B cell (primary cell): Measurements from ENCODE around the gene WDR82. TPM values are rescaled to one million over a fixed set of nuclear protein-coding genes. Genes with fewer than 3 reads are reported as not detected.

ENCODE experiments used
- ATAC-seq: fragments of 200-7000 bp; cut with Tn5 transposase; one replicate; pipeline ENCODE4 v1.10.0; 2021; ENCODE audit warnings: low read depth, mild to moderate bottlenecking, moderate number of reproducible peaks, moderate library complexity
- CTCF ChIA-PET: fragments of 350-600 bp; sonication (Branson Sonifier 250); formaldehyde crosslinking; loops from one replicate; lab custom pipeline; 2021; ENCODE audit warnings: antibody characterized with exemption, inconsistent platforms; lab: Charles Lee
- POLR2A ChIA-PET: fragments of 350-600 bp; sonication (Branson Sonifier 250); formaldehyde crosslinking; loops from one replicate; lab custom pipeline; 2021; ENCODE audit warnings: antibody characterized with exemption; lab: Charles Lee
- DNase-seq: peaks from one replicate; pipeline ENCODE4 v3.0.0; 2013
- H2AFZ ChIP-seq: 2 replicates; pipeline ENCODE4 v1.6.1; 2012; ENCODE audit warnings: mild to moderate bottlenecking, low read depth, low read length; ENCODE audit not compliant: insufficient read depth, poor library complexity, severe bottlenecking
- H3K27ac ChIP-seq, 2 donors: 1 replicate in 1 of 2; 2 replicates in 1 of 2; pipeline ENCODE4 v1.5.1; 2012 to 2013; ENCODE audit warnings: low read length in 2 of 2, mild to moderate bottlenecking in 2 of 2, moderate library complexity in 1 of 2
- H3K27me3 ChIP-seq, 4 experiments: fragments of 200-600 bp in 1 of 4; sonication (generic) in 1 of 4; replicated peaks in 1 of 4; 1 replicate in 2 of 4; 2 replicates in 2 of 4; pipeline versions ENCODE4 v1.6.1 to v1.7.0; 2013 to 2016; ENCODE audit warnings: low read length in 3 of 4, mild to moderate bottlenecking in 2 of 4, mixed read lengths in 1 of 4, moderate library complexity in 1 of 4; ENCODE audit not compliant: insufficient read depth in 4 of 4, control insufficient read depth in 3 of 4; ENCODE audit errors: control extremely low read depth in 1 of 4
- H3K36me3 ChIP-seq, 2 experiments: replicated peaks in 1 of 2; 1 replicate in 1 of 2; 2 replicates in 1 of 2; pipeline versions ENCODE4 v1.6.1 to v1.7.1; 2013; ENCODE audit warnings: low read length in 1 of 2; ENCODE audit not compliant: insufficient read depth in 2 of 2, control insufficient read depth in 1 of 2; ENCODE audit errors: control extremely low read depth in 1 of 2, extremely low read depth in 1 of 2
- H3K4me1 ChIP-seq, 2 donors: fragments of 200-600 bp in 1 of 2; sonication (generic) in 1 of 2; 1 replicate in 1 of 2; 2 replicates in 1 of 2; pipeline versions ENCODE4 v1.5.1 to v1.6.1; 2013 to 2017; ENCODE audit warnings: low read length in 2 of 2; ENCODE audit not compliant: control insufficient read depth in 2 of 2, insufficient read depth in 2 of 2
- H3K4me2 ChIP-seq: replicated peaks from 2 replicates; pipeline ENCODE3; 2012; ENCODE audit warnings: mild to moderate bottlenecking, low read depth, low read length; ENCODE audit not compliant: poor library complexity, severe bottlenecking
- H3K4me3 ChIP-seq, 5 experiments: fragments of 200-600 bp in 1 of 5; sonication (generic) in 1 of 5; 1 replicate in 3 of 5; 2 replicates in 2 of 5; pipeline versions ENCODE4 v1.5.1 to v1.7.0; 2011 to 2016; ENCODE audit warnings: low read length in 4 of 5, mild to moderate bottlenecking in 4 of 5, low read depth in 2 of 5, control low read depth in 1 of 5, moderate library complexity in 1 of 5; ENCODE audit not compliant: insufficient read depth in 1 of 5; ENCODE audit errors: control extremely low read depth in 1 of 5, extremely low read depth in 1 of 5
- H3K79me2 ChIP-seq: fragments of 200-600 bp; sonication (generic); one replicate; pipeline ENCODE4 v1.6.0; 2016; ENCODE audit warnings: low read length; ENCODE audit not compliant: control insufficient read depth, insufficient read depth
- H3K9ac ChIP-seq: fragments of 200-600 bp; sonication (generic); 2 replicates; pipeline ENCODE4 v1.6.1; 2017; ENCODE audit warnings: mild to moderate bottlenecking, low read length, moderate library complexity
- H3K9me3 ChIP-seq, 3 donors: one replicate each; pipeline versions ENCODE4 v1.6.1 to v1.7.1; 2013; ENCODE audit warnings: low read length in 2 of 3; ENCODE audit not compliant: control insufficient read depth in 2 of 3, insufficient read depth in 1 of 3; ENCODE audit errors: control extremely low read depth in 1 of 3
- H4K20me1 ChIP-seq: 2 replicates; pipeline ENCODE4 v1.6.0; 2012; ENCODE audit warnings: mild to moderate bottlenecking, low read length; ENCODE audit not compliant: insufficient read depth, control insufficient read depth, poor library complexity, severe bottlenecking
- H3K27ac Mint-ChIP-seq: one replicate; pipeline ENCODE4 v1.8.0; 2021; ENCODE audit warnings: mixed read lengths
- H3K27me3 Mint-ChIP-seq: one replicate; pipeline ENCODE4 v1.8.0; 2021; ENCODE audit warnings: mixed read lengths
- H3K4me1 Mint-ChIP-seq: one replicate; pipeline ENCODE4 v1.8.0; 2021; ENCODE audit warnings: mixed read lengths
- H3K4me3 Mint-ChIP-seq: one replicate; pipeline ENCODE4 v1.8.0; 2021; ENCODE audit warnings: mixed read lengths
- H3K9me3 Mint-ChIP-seq: one replicate; pipeline ENCODE4 v1.8.0; 2022; ENCODE audit warnings: mixed read lengths; ENCODE audit not compliant: insufficient read depth
- EZH2 ChIP-seq: IDR thresholded peaks from 2 replicates; pipeline ENCODE4 v1.6.1; 2012; ENCODE audit warnings: borderline replicate concordance, low read depth, mild to moderate bottlenecking, moderate library complexity, low read length; ENCODE audit not compliant: insufficient read depth, poor library complexity, severe bottlenecking
- WGBS: methylation state at CpG from one replicate; pipeline ENCODE4 v1.1.5; 2013; ENCODE audit warnings: missing lambda C conversion rate; ENCODE audit not compliant: insufficient coverage; 5-methylcytosine and 5-hydroxymethylcytosine counted together
- intact Hi-C: fragments of 100-400 bp; cut with micrococcal nuclease; formaldehyde crosslinking; loops from one replicate; pipeline ENCODE4 v1.10.0; 2022
- polyA plus RNA-seq: library from polyadenylated mRNA; depleted of rRNA; stranded (reverse); fragments of >200 nt; gene quantifications from 2 replicates; pipeline ENCODE4 v1.2.3, GENCODE V29; 2012
- total RNA-seq, 2 donors: library from RNA; stranded (reverse); fragments of 120-200 nt in 1 of 2; gene quantifications; 1 replicate in 1 of 2; 2 replicates in 1 of 2; pipeline versions ENCODE4 v1.2.3 to v1.2.4, GENCODE V29; 2013 to 2022
- TF ChIP-seq, protein P1 (sequence below): fragments of 200-600 bp; IDR thresholded peaks from one replicate; pipeline ENCODE4 v1.8.0; 2022; ENCODE audit warnings: antibody characterized with exemption, mild to moderate bottlenecking

WDR82 gene
- total and polyA plus RNA-seq, 2 donors (not counting 1 experiment from before 2014, with no cell fraction given): 27.8 to 101 TPM

DNA sequence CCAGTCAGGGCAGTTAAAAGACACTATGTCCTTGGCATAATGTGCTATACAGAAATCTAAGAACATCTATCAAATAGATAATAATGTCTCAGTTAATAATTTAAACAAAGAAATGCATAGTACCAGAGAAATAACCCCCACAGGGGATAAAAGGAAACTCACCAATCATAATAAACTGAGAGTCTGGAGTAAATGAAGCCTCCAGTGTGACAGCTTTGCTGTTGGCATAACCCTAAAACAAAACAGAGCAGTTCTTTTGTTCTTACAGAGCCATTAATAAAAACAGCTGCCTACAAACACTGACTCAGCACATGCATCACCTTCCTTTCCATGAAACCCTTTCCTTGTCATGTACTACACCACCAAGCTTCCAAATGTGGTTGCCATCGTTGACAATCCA is 19.4 kb downstream of the WDR82 start:
- no peak overlapping the region for H2AFZ ChIP-seq
- Mint-ChIP-seq H3K9me3 (no peaks in the 10 kb centered on the region), H3K4me1 (peaks cover 41% of the 10 kb centered on the region), H3K4me3 (no peak overlapping the region), H3K27ac (no peak overlapping the region), H3K27me3 (no peaks in the 10 kb centered on the region)
- ChIA-PET POLR2A (interaction anchor here (0.6 kb wide), 1 partner anchor 18 kb away, joined by 3 read pairs; no protein-coding TSS in a partner anchor), CTCF (interaction anchor here (1.2 to 2.4 kb wide), 4 partner anchors 27 to 80 kb away, joined by 4 to 8 read pairs (median 6); no protein-coding TSS in a partner anchor)
- no peak overlapping the region for H3K4me2 ChIP-seq
- H3K9ac ChIP-seq: no peak overlapping the region
- no peak overlapping the region for H3K4me3 ChIP-seq
- intact Hi-C loops: no loop called here
- peaks cover 85% of the 10 kb centered on the region for H3K79me2 ChIP-seq
- H3K9me3 ChIP-seq: no peaks in the 10 kb centered on the region
- TF ChIP-seq, protein P1, sequence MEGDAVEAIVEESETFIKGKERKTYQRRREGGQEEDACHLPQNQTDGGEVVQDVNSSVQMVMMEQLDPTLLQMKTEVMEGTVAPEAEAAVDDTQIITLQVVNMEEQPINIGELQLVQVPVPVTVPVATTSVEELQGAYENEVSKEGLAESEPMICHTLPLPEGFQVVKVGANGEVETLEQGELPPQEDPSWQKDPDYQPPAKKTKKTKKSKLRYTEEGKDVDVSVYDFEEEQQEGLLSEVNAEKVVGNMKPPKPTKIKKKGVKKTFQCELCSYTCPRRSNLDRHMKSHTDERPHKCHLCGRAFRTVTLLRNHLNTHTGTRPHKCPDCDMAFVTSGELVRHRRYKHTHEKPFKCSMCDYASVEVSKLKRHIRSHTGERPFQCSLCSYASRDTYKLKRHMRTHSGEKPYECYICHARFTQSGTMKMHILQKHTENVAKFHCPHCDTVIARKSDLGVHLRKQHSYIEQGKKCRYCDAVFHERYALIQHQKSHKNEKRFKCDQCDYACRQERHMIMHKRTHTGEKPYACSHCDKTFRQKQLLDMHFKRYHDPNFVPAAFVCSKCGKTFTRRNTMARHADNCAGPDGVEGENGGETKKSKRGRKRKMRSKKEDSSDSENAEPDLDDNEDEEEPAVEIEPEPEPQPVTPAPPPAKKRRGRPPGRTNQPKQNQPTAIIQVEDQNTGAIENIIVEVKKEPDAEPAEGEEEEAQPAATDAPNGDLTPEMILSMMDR: no peak
- TF ChIP-seq EZH2: no peak
- H3K27me3 ChIP-seq: no peaks in the 10 kb centered on the region
- ATAC-seq (no peak), DNase-seq (no peak)
- H3K4me1 ChIP-seq: peaks cover 28 to 36% of the 10 kb centered on the region in 2 donors
- H3K36me3 ChIP-seq: peaks cover 32 to 89% of the 10 kb centered on the region in 2 experiments
- H4K20me1 ChIP-seq: peaks cover 59% of the 10 kb centered on the region
- WGBS: no CpG with 5 or more reads among the region's 1 CpG
- peak overlapping the region in 1 of 2 donors; percentile 39 for H3K27ac ChIP-seq

DNA sequence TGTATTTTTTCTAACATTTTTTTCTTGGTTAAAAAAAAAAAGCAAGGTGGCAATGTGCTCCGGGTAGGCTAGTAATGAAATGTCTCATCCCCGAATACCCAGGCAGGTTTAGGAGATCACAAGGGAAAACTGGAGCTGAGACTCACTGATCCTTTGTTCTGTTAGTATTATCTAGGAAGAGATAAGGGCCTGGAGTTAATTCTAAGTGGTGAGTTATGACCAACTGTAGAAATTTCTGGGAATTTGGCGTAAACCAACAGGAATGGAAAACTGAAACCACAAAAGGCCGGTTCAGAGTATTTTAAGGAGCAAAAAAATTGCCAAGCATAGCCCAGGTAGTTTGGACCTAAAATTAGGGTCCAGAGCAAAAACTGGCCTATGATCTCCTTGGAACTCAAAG is 20.5 kb downstream of the WDR82 start:
- no peak for ATAC-seq

More for the DNA sequence above, 20.5 kb downstream of the WDR82 start:
- intact Hi-C loops: no loop called here
- Histone ChIP-seq H3K79me2 (peaks cover 74% of the 10 kb centered on the region), H3K4me3 (no peak overlapping the region), H3K4me1 (peaks cover 32 to 38% of the 10 kb centered on the region in 2 donors), H4K20me1 (peaks cover 59% of the 10 kb centered on the region), H3K9ac (no peak overlapping the region), H3K4me2 (no peak overlapping the region), H3K9me3 (no peaks in the 10 kb centered on the region), H3K27me3 (no peaks in the 10 kb centered on the region), H2AFZ (no peak overlapping the region), H3K36me3 (peaks cover 29 to 80% of the 10 kb centered on the region in 2 experiments), H3K27ac (peak overlapping the region in 1 of 2 donors; percentile 39)
- Mint-ChIP-seq H3K27me3 (no peaks in the 10 kb centered on the region), H3K4me3 (no peak overlapping the region), H3K27ac (no peak overlapping the region), H3K4me1 (peaks cover 42% of the 10 kb centered on the region), H3K9me3 (no peaks in the 10 kb centered on the region)
- no peak for DNase-seq
- ChIA-PET POLR2A (no interaction called here), CTCF (interaction anchor here (1.2 to 2.4 kb wide), 3 partner anchors 35 to 81 kb away, joined by 4 to 8 read pairs (median 4); no protein-coding TSS in a partner anchor)
- TF ChIP-seq, protein P1: no peak
- no peak for TF ChIP-seq EZH2
- 87% methylated on average over 4 of the region's 4 CpGs for WGBS
